CD8-positive, alpha-beta memory T cell (primary cell): ENCODE data around the gene KLHDC4. TPM values are rescaled to one million over a fixed set of nuclear protein-coding genes. Genes with fewer than 3 reads are reported as not detected.

Experiments
- CTCF ChIA-PET: fragments of 350-600 bp; sonication (Branson Sonifier 250); formaldehyde crosslinking; loops from one replicate; lab custom pipeline; 2021; ENCODE audit warnings: antibody characterized with exemption; lab: Charles Lee
- POLR2A ChIA-PET: fragments of 350-600 bp; sonication (Branson Sonifier 250); formaldehyde crosslinking; loops from one replicate; lab custom pipeline; 2021; ENCODE audit warnings: antibody characterized with exemption; lab: Charles Lee
- DNase-seq, 5 donors: peaks; one replicate each; pipeline versions ENCODE4 v3.0.0 to v3.0.0-alpha.2; 2020 to 2022; ENCODE audit warnings: mixed read lengths in 1 of 5
- H3K27ac ChIP-seq: one replicate; pipeline ENCODE4 v1.7.0; 2013; ENCODE audit warnings: low read depth, mild to moderate bottlenecking, low read length, moderate library complexity
- H3K27me3 ChIP-seq: 2 replicates; pipeline ENCODE4 v1.7.0; 2013; ENCODE audit warnings: low read length, mild to moderate bottlenecking; ENCODE audit not compliant: insufficient read depth, poor library complexity, severe bottlenecking
- H3K36me3 ChIP-seq: 2 replicates; pipeline ENCODE4 v1.7.0; 2013; ENCODE audit warnings: mild to moderate bottlenecking, low read length, moderate library complexity; ENCODE audit not compliant: insufficient read depth
- H3K4me1 ChIP-seq: 2 replicates; pipeline ENCODE4 v1.7.0; 2013; ENCODE audit warnings: mild to moderate bottlenecking, low read length, moderate library complexity; ENCODE audit not compliant: insufficient read depth
- H3K4me3 ChIP-seq: 2 replicates; pipeline ENCODE4 v1.7.0; 2013; ENCODE audit warnings: mild to moderate bottlenecking, low read length
- H3K9me3 ChIP-seq: 2 replicates; pipeline ENCODE4 v1.7.0; 2013; ENCODE audit warnings: mild to moderate bottlenecking, low read length
- H3K27ac Mint-ChIP-seq, 8 donors: one replicate each; pipeline ENCODE4 v1.8.0; 2020 to 2021; ENCODE audit warnings: mixed read lengths in 8 of 8, mild to moderate bottlenecking in 6 of 8, inconsistent platforms in 3 of 8, moderate library complexity in 3 of 8
- H3K27me3 Mint-ChIP-seq, 2 donors: one replicate each; pipeline ENCODE4 v1.8.0; 2020 to 2021; ENCODE audit warnings: mixed read lengths in 2 of 2, mild to moderate bottlenecking in 1 of 2, moderate library complexity in 1 of 2
- H3K36me3 Mint-ChIP-seq, 3 donors: one replicate each; pipeline ENCODE4 v1.8.0; 2020 to 2021; ENCODE audit warnings: mixed read lengths in 3 of 3, inconsistent platforms in 1 of 3, mild to moderate bottlenecking in 1 of 3
- H3K4me1 Mint-ChIP-seq, 3 donors: one replicate each; pipeline ENCODE4 v1.8.0; 2020 to 2021; ENCODE audit warnings: mixed read lengths in 3 of 3, inconsistent platforms in 1 of 3, mild to moderate bottlenecking in 1 of 3
- H3K4me3 Mint-ChIP-seq, 7 donors: one replicate each; pipeline ENCODE4 v1.8.0; 2020 to 2021; ENCODE audit warnings: mixed read lengths in 7 of 7, mild to moderate bottlenecking in 6 of 7, moderate library complexity in 4 of 7, inconsistent platforms in 2 of 7
- H3K9me3 Mint-ChIP-seq, 5 donors: one replicate each; pipeline ENCODE4 v1.8.0; 2020 to 2022; ENCODE audit warnings: mixed read lengths in 5 of 5, mild to moderate bottlenecking in 3 of 5, moderate library complexity in 2 of 5, inconsistent platforms in 1 of 5
- polyA plus RNA-seq: library from polyadenylated mRNA; unstranded; fragments of 300-500 nt; fragmentation: Illumina TruSeq; gene quantifications from one replicate; pipeline ENCODE4 v1.2.3, GENCODE V29; 2021
- total RNA-seq, 2 experiments: library from RNA; stranded (reverse); gene quantifications; one replicate each; pipeline ENCODE4 v1.2.3, GENCODE V29; 2021

The KLHDC4 gene
- total and polyA plus RNA-seq, 3 experiments from 2014 or later: 35.5 to 77.3 (median 71.5) TPM

DNA sequence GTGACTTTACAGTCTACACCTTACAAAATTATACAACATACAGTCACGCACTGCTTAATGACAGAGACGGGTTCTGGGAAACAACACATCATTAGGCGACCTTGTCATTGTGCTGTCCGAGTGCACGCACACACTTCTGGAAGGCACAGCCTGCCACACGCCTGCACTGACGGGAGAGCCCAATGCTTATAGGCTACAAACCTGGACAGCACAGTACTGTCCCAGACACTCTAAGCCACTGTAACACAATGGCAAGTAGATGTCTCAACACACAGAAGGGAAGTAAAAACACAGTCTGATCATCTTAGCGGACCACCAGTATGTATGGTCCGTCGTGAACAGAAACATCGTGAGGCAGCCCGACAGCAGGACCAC lies 29.8 kb downstream of the KLHDC4 start:
- H3K27me3 ChIP-seq: no peaks in the 10 kb centered on the region
- Mint-ChIP-seq H3K4me1 (peaks cover 22 to 45% (median 39%) of the 10 kb centered on the region in 3 donors), H3K36me3 (peaks cover 4 to 47% (median 7%) of the 10 kb centered on the region in 3 donors), H3K4me3 (no peak overlapping the region), H3K9me3 (no peaks in the 10 kb centered on the region), H3K27me3 (no peaks in the 10 kb centered on the region), H3K27ac (peak overlapping the region in 5 of 8 donors; percentile 10 to 57 (median 45))
- H3K9me3 ChIP-seq: no peaks in the 10 kb centered on the region
- ChIA-PET POLR2A (no interaction called here), CTCF (no interaction called here)
- H3K27ac ChIP-seq: no peak overlapping the region
- peaks cover 5% of the 10 kb centered on the region for H3K4me1 ChIP-seq
- no peak overlapping the region for H3K4me3 ChIP-seq
- peaks cover 25% of the 10 kb centered on the region for H3K36me3 ChIP-seq
- DNase-seq: no peak

DNA sequence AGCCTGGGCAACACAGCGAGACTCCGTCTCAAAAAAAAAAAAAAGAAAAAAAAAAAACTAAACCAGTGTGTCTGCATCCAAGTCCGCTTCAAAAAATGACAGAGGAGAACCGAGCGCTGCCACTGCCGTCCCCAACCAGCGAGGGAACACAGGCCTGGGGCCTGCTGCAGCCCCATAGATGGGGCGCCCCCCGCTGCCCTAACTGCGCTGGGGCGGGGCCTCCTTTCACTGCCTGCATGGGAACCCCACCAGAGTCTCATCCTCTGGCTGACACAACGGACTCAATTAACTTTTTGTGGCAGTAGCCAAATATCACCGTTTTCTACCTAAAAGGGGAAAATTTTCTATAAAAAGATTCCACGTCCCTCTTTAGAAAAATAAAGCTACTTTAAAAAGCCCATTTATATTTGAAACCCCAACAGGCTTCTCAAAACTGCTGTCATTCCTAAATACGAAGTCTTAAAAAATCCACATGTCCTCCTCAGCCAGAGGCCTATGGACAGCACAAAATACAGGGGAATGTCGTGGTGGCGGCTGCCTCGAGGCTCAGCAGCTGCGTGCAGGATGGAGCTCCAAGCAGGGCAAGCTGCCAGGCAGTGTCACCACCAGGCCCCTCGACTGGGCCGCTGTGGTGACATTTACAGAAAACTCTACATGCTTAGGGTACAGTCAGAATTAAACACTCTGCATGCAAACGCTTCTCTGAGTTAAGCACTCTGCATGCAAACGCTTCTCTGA lies 30.3 kb downstream of the KLHDC4 start:
- CTCF ChIA-PET: interaction anchor here (1.7 kb wide), 1 partner anchor 43 kb away, joined by 4 read pairs; no protein-coding TSS in a partner anchor
- Mint-ChIP-seq H3K27me3 (no peaks in the 10 kb centered on the region), H3K4me1 (peaks cover 19 to 40% (median 35%) of the 10 kb centered on the region in 3 donors), H3K36me3 (peaks cover 0 to 47% (median 5%) of the 10 kb centered on the region in 3 donors), H3K27ac (peak overlapping the region in 1 of 8 donors; percentile 17), H3K9me3 (no peaks in the 10 kb centered on the region), H3K4me3 (no peak overlapping the region)
- H3K4me1 ChIP-seq: peaks cover 5% of the 10 kb centered on the region
- H3K4me3 ChIP-seq: no peak overlapping the region
- peaks cover 21% of the 10 kb centered on the region for H3K36me3 ChIP-seq
- no peaks in the 10 kb centered on the region for H3K27me3 ChIP-seq
- no peak for DNase-seq
- no peaks in the 10 kb centered on the region for H3K9me3 ChIP-seq
- no peak overlapping the region for H3K27ac ChIP-seq
- POLR2A ChIA-PET: no interaction called here

DNA sequence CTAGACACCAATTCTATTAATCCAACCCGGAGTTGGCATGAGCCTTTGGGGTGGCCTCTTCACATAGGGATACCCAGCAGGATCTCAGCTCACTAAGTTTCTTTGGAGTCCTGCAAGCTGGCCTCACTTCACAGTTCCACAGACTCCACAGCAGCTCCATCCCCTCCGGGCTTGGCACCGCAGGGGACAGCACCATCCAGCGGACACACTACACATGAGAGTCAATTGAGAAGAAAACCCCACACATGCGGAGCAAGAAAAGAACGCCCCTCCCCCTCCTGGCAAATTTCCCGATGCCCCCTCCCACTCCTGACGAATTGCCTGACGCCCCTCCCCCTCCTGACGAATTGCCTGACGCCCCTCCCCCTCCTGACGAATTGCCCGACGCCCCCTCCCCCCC lies 31.1 kb downstream of the KLHDC4 start:
- POLR2A ChIA-PET: no interaction called here
- CTCF ChIA-PET: interaction anchor here (1.7 kb wide), 1 partner anchor 44 kb away, joined by 4 read pairs; no protein-coding TSS in a partner anchor

DNA sequence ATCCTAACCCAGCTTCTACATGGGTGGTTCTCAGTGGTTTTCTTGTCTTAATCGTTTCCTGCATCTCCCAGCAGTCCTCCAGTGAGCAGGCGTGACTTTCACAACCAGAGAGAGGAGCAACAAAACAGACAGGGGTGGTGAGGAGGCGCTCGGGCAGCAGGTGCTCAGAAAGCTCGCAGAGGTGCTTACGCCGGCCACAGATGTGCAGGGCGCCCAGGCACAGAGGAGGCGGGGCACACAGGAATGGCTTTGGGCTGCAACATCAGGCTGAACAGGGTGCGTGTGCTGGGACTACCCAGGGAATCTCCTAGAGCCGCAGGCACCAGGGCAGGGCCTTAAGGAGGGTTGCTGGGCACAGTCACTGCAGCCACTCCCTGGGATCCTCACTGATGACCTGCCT lies 32.6 kb downstream of the KLHDC4 start:
- ChIA-PET POLR2A (no interaction called here), CTCF (no interaction called here)
- Histone ChIP-seq H3K27ac (no peak overlapping the region), H3K27me3 (no peaks in the 10 kb centered on the region), H3K4me1 (peaks cover 5% of the 10 kb centered on the region), H3K4me3 (no peak overlapping the region), H3K36me3 (peaks cover 27% of the 10 kb centered on the region), H3K9me3 (no peaks in the 10 kb centered on the region)
- Mint-ChIP-seq H3K36me3 (peaks cover 0 to 62% (median 10%) of the 10 kb centered on the region in 3 donors), H3K4me1 (peaks cover 19 to 40% (median 34%) of the 10 kb centered on the region in 3 donors), H3K4me3 (peak overlapping the region in 4 of 7 donors; percentile 6 to 22 (median 16)), H3K27me3 (no peaks in the 10 kb centered on the region), H3K9me3 (no peaks in the 10 kb centered on the region), H3K27ac (peak overlapping the region; percentile 12 to 83 (median 51))
- no peak for DNase-seq

More for the DNA sequence above, 31.1 kb downstream of the KLHDC4 start:
- Mint-ChIP-seq H3K9me3 (no peaks in the 10 kb centered on the region), H3K27ac (peak overlapping the region in 3 of 8 donors; percentile 17 to 94 (median 70)), H3K27me3 (no peaks in the 10 kb centered on the region), H3K4me3 (peak overlapping the region in 1 of 7 donors; percentile 61), H3K36me3 (peaks cover 0 to 51% (median 5%) of the 10 kb centered on the region in 3 donors), H3K4me1 (peaks cover 19 to 40% (median 34%) of the 10 kb centered on the region in 3 donors)
- no peak overlapping the region for H3K4me3 ChIP-seq
- no peaks in the 10 kb centered on the region for H3K9me3 ChIP-seq
- H3K4me1 ChIP-seq: peaks cover 5% of the 10 kb centered on the region
- no peaks in the 10 kb centered on the region for H3K27me3 ChIP-seq
- no peak for DNase-seq
- H3K36me3 ChIP-seq: peaks cover 18% of the 10 kb centered on the region
- H3K27ac ChIP-seq: no peak overlapping the region

DNA sequence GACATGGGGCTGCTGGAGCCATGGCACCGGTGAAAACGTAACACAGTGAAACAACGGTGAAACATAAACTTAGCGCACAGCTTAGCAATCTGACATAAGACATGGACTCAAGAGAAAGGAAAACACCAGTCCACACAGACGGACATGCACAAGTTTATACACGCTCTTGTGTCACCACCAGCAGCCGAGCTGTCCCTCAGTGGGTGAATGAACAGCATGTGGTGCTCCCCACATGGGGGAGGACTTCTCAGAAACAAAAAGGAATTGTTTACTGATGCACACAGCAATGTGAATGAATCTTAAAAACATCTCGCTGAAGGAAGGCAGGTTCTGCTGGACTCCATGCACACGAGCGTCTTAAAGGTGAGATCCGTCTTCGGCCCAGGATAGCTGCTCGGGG lies 34.2 kb downstream of the KLHDC4 start:
- no peak for DNase-seq
- H3K36me3 ChIP-seq: peaks cover 36% of the 10 kb centered on the region
- H3K4me3 ChIP-seq: no peak overlapping the region

DNA sequence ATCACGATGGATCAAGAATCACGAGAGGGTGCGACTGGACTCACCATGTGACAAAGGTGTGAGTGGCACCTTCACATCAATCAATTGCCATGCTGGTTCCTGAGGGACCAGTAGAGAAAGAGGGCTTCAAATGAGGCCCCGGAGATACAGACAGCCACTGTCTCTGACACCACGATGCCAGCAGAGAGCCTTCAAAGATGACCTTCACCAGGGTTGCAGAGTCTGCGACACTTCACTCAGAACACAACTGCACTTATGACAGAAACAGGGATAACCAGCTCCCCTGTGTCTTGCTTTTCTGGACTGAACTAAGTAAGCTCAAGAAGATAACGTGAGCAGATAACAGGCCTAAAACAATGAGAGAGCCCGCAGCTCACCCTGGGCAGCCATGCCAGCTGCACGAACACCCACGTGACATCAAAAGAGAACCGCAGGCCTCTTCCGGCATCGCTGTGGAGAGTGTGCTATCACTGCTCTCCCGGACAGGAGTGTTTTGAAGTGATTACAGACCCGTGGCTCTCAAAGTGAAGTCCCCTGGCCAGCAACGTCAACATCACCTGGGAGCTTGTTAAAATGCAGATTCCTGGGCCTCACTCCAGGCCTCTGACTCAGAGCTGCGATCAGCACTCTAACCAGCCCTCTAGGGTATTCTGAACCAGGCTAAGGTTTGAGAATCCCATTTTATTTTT lies 36.4 kb downstream of the KLHDC4 start:
- H3K4me1 ChIP-seq: peaks cover 5% of the 10 kb centered on the region
- no peaks in the 10 kb centered on the region for H3K27me3 Mint-ChIP-seq
- no peaks in the 10 kb centered on the region for H3K27me3 ChIP-seq
- H3K4me3 Mint-ChIP-seq: peak overlapping the region in 1 of 7 donors; percentile 15
- no peak for DNase-seq
- peaks cover 0 to 72% (median 13%) of the 10 kb centered on the region in 3 donors for H3K36me3 Mint-ChIP-seq
- ChIA-PET POLR2A (no interaction called here), CTCF (no interaction called here)
- H3K27ac Mint-ChIP-seq: peak overlapping the region in 3 of 8 donors; percentile 32 to 83 (median 33)
- no peak overlapping the region for H3K27ac ChIP-seq
- H3K4me1 Mint-ChIP-seq: peaks cover 23 to 41% (median 38%) of the 10 kb centered on the region in 3 donors
- no peaks in the 10 kb centered on the region for H3K9me3 Mint-ChIP-seq
- H3K4me3 ChIP-seq: no peak overlapping the region
- H3K36me3 ChIP-seq: peaks cover 29% of the 10 kb centered on the region
- H3K9me3 ChIP-seq: no peaks in the 10 kb centered on the region

More for the DNA sequence above, 34.2 kb downstream of the KLHDC4 start:
- Mint-ChIP-seq H3K4me3 (no peak overlapping the region), H3K9me3 (no peaks in the 10 kb centered on the region), H3K27me3 (no peaks in the 10 kb centered on the region), H3K36me3 (peaks cover 0 to 74% (median 13%) of the 10 kb centered on the region in 3 donors), H3K4me1 (peaks cover 19 to 45% (median 39%) of the 10 kb centered on the region in 3 donors), H3K27ac (peak overlapping the region in 2 of 8 donors; percentile 45 to 61)
- CTCF ChIA-PET: interaction anchor here (1.0 kb wide), 1 partner anchor 37 kb away, joined by 3 read pairs; no protein-coding TSS in a partner anchor
- no peak overlapping the region for H3K27ac ChIP-seq
- peaks cover 5% of the 10 kb centered on the region for H3K4me1 ChIP-seq
- H3K27me3 ChIP-seq: no peaks in the 10 kb centered on the region
- no peaks in the 10 kb centered on the region for H3K9me3 ChIP-seq
- POLR2A ChIA-PET: no interaction called here

DNA sequence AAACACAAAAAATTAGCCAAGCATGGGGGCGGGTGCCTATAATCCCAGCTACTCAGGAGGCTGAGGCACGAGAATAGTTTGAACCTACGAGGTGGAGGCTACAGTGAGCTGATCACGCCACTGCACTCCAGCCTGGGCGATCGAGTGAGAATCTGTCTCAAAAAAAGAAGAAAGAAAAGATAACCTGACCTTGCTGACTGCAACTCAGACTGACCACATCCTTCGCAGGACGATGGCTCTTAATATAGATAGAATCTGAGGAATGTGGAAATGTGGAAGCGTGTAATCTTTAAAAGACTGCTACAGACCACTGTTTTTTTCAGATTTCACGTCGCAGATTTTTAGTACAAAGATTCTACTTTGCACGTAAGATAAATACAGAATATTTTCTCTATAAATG lies 37.8 kb downstream of the KLHDC4 start:
- no peak overlapping the region for H3K4me3 Mint-ChIP-seq
- H3K27me3 Mint-ChIP-seq: no peaks in the 10 kb centered on the region
- H3K27me3 ChIP-seq: no peaks in the 10 kb centered on the region
- peak overlapping the region in 2 of 8 donors; percentile 30 to 71 for H3K27ac Mint-ChIP-seq
- peaks cover 19 to 38% (median 37%) of the 10 kb centered on the region in 3 donors for H3K4me1 Mint-ChIP-seq
- no peak overlapping the region for H3K27ac ChIP-seq
- no peaks in the 10 kb centered on the region for H3K9me3 Mint-ChIP-seq
- DNase-seq: no peak
- no peak overlapping the region for H3K4me3 ChIP-seq
- H3K36me3 ChIP-seq: peaks cover 31% of the 10 kb centered on the region
- H3K36me3 Mint-ChIP-seq: peaks cover 0 to 77% (median 19%) of the 10 kb centered on the region in 3 donors
- no peaks in the 10 kb centered on the region for H3K4me1 ChIP-seq
- no peaks in the 10 kb centered on the region for H3K9me3 ChIP-seq
- POLR2A ChIA-PET: no interaction called here
- CTCF ChIA-PET: no interaction called here

DNA sequence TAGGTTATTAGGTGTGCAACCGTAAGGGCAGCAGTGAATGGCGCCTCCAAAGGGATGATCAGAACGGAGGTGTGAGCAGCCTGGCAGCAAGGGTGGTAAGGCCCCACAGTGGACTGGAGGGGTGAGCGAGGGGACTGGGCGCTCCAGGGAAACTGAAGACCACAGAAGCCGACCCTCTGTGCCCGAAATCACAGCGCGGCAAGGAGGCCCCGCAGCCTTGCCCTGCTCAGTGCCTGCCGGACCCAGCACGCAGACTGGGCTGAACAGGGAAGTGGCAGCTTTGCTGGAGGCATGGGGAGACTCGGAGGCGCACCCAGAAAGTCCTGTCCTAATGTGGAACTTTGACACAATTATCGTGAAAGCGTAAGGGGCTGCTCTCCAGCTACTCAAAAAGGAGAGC lies 38.4 kb downstream of the KLHDC4 start:
- no peaks in the 10 kb centered on the region for H3K9me3 Mint-ChIP-seq
- H3K4me1 ChIP-seq: no peaks in the 10 kb centered on the region
- peaks cover 17 to 38% (median 35%) of the 10 kb centered on the region in 3 donors for H3K4me1 Mint-ChIP-seq
- no peak for DNase-seq
- CTCF ChIA-PET: no interaction called here
- H3K4me3 Mint-ChIP-seq: no peak overlapping the region
- no peaks in the 10 kb centered on the region for H3K9me3 ChIP-seq
- peak overlapping the region in 2 of 8 donors; percentile 12 to 54 for H3K27ac Mint-ChIP-seq
- POLR2A ChIA-PET: no interaction called here
- no peak overlapping the region for H3K27ac ChIP-seq
- H3K27me3 Mint-ChIP-seq: no peaks in the 10 kb centered on the region
- peaks cover 38% of the 10 kb centered on the region for H3K36me3 ChIP-seq
- H3K27me3 ChIP-seq: no peaks in the 10 kb centered on the region
- H3K36me3 Mint-ChIP-seq: peaks cover 0 to 81% (median 20%) of the 10 kb centered on the region in 3 donors
- H3K4me3 ChIP-seq: no peak overlapping the region
